RWPE1 (cell line): ENCODE results near the gene PHF10.

Source experiments
- CTCF ChIA-PET: fragments of 350-600 bp; sonication (Branson Sonifier 250); formaldehyde crosslinking; extraction: SDS; loops from one replicate; lab custom pipeline; 2021; lab: Yijun Ruan, JAX
- POLR2A ChIA-PET: fragments of 400-600 bp; formaldehyde crosslinking; extraction: SDS; loops from one replicate; lab custom pipeline; 2020; ENCODE audit warnings: antibody characterized with exemption; ENCODE audit not compliant: low non-redundant PET; lab: Yijun Ruan, JAX
- DNase-seq: peaks from one replicate; pipeline ENCODE4 v3.0.0; 2012; ENCODE audit warnings: low spot score
- H3K27ac ChIP-seq: fragments of 450-650 bp; 2 replicates; pipeline ENCODE4 v1.5.1; 2017
- CTCF ChIP-seq: fragments of 450-650 bp; conservative IDR thresholded peaks from 2 replicates; pipeline ENCODE4 v1.5.1; 2017; ENCODE audit warnings: low read depth, mild to moderate bottlenecking

PHF10 gene

GRCh38 chr6:169685860-169686259, 38.4 kb downstream of the PHF10 start:
- DNase-seq = no peak
- H3K27ac ChIP-seq = no peak overlapping the region
- POLR2A ChIA-PET = no interaction called here
- no peak for TF ChIP-seq CTCF
- CTCF ChIA-PET = interaction anchor here (0.6 kb wide), 2 partner anchors 34 to 104 kb away, joined by 3 to 4 read pairs; no protein-coding TSS in a partner anchor

- DNase-seq = no peak
- CTCF ChIA-PET = interaction anchor here (0.6 kb wide), 1 partner anchor 9 kb away, joined by 3 read pairs; no protein-coding TSS in a partner anchor
- H3K27ac ChIP-seq = peak overlapping the region; percentile 15; the same call in 1 of the 2 replicates
- POLR2A ChIA-PET = no interaction called here
- no peak for TF ChIP-seq CTCF
These were observed 40.2 kb downstream of the PHF10 start for GRCh38 chr6:169684056-169684455.

- ChIA-PET CTCF (interaction anchor here (0.6 kb wide), 1 partner anchor 105 kb away, joined by 3 read pairs; no protein-coding TSS in a partner anchor), POLR2A (no interaction called here)
- no peak for TF ChIP-seq CTCF
These were observed 46.0 kb downstream of the PHF10 start for GRCh38 chr6:169678342-169678741.

GRCh38 chr6:169677096-169677495, 47.2 kb downstream of the PHF10 start:
- ChIA-PET CTCF (interaction anchor here (0.8 kb wide), 1 partner anchor 453 kb away, joined by 3 read pairs; no protein-coding TSS in a partner anchor), POLR2A (no interaction called here)
- H3K27ac ChIP-seq = no peak overlapping the region
- DNase-seq = no peak
- no peak for TF ChIP-seq CTCF

More at GRCh38 chr6:169678342-169678741, 46.0 kb downstream of the PHF10 start:
- no peak overlapping the region for H3K27ac ChIP-seq
- DNase-seq = no peak

- ChIA-PET POLR2A (no interaction called here), CTCF (interaction anchor here (0.6 kb wide), 1 partner anchor 9 kb away, joined by 3 read pairs; no protein-coding TSS in a partner anchor)
- no peak for DNase-seq
- TF ChIP-seq CTCF = no peak
- no peak overlapping the region for H3K27ac ChIP-seq
These were observed 49.3 kb downstream of the PHF10 start for GRCh38 chr6:169675011-169675410.

GRCh38 chr6:169671563-169671962, 52.7 kb downstream of the PHF10 start:
- TF ChIP-seq CTCF = no peak
- DNase-seq = no peak
- ChIA-PET POLR2A (no interaction called here), CTCF (no interaction called here)
- no peak overlapping the region for H3K27ac ChIP-seq
